Measurements from ENCODE around the gene IRF6. TPM values are rescaled to one million over a fixed set of nuclear protein-coding genes. Genes with fewer than 3 reads are reported as not detected.

Gene IRF6
- total RNA-seq (1 to 10 TPM in 3 of 5 donors, under 1 TPM in 2; 0.16 to 2.6 (median 1.0) TPM), total RNA-seq (0 to 3.1 (median 0.45) reads per million in 29 experiments)
- 0.46 TPM for total RNA-seq (2013)

DNA sequence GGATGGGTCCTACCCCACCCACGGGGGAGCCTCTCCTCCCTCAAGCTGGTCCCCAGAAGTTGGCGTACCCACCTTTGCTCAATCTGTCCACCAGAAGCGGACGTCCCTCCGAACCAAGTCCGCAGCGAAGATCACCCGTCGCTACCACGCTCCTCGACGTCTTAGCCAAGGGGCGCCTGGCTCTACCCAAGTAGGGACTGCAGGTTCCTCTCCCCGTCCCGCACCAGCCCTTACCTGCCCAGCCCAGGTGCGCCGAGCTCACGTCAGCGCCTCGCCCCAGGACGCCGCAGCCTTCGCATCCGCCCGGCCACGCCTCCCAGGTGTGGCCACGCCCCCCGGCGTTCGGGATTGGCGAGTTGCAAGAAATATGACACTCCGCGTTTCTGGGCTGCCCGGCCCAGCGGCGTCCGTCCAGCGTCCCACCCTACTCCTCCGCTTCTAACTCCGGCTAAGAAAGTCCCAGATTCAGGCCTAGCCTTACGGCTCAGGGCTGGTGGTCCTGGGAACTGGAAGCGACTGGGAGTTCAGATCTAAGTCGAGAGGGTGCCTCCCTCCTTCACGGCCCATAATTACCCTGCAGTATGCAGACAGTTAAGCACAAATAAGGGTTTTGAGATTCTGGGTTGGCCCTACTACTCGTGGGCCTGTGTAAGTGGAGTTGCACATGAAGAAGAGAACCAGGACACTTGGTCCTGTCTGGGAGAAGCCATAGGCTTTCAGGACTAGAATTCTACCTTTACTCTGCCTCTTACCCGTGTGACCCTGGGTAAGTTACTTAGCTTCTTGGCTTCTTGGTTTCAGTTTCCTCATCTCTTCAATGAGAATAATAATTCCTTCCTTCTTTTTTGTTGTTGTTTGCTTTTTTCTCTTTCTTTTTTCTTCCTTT is at the start of gene IRF6:
TSS of gene IRF6 (minus strand) at position 268 of the 886 bp plus-strand sequence. CDS start 4,729 bp downstream, outside the sequence.
- no peaks in the 10 kb centered on the region for H3K36me3 ChIP-seq (ENCODE audit: control insufficient read depth in 2 of 2, extremely low read depth in 1 of 2, insufficient read depth in 1 of 2, low read length in 1 of 2)
- peaks cover 12 to 20% of the 10 kb centered on the region in 2 donors for H3K27me3 Mint-ChIP-seq
- ChIA-PET CTCF (interaction anchor here (0.6 to 0.7 kb wide), 6 partner anchors 14 to 1757 kb away, joined by 3 to 5 read pairs (median 4); no protein-coding TSS in a partner anchor), POLR2A (interaction anchor here (0.5 to 1.0 kb wide), 4 partner anchors 19 to 1476 kb away, joined by 3 to 4 read pairs (median 4); partner anchors contain the start of gene C1orf74 (in 1 of the 2))
- peak within 1 kb of the TSS; percentile 54 to 66 for H3K4me3 ChIP-seq (ENCODE audit: control insufficient read depth in 1 of 2, extremely low read depth in 1 of 2, low read length in 1 of 2)
- peak within 1 kb of the TSS; percentile 48 to 87 for H3K27ac Mint-ChIP-seq
- peaks cover 8 to 9% (median 9%) of the 10 kb centered on the region in 3 donors for H3K4me1 Mint-ChIP-seq
- H3K4me3 Mint-ChIP-seq: peak within 1 kb of the TSS; percentile 82 to 87 (median 86)
- no peaks in the 10 kb centered on the region for H3K9me3 ChIP-seq
- peak within 1 kb of the TSS; percentile 9 for H3K27ac ChIP-seq (ENCODE audit: low read length)
- peak; percentile 27 to 81 (median 68) for DNase-seq
- no peaks in the 10 kb centered on the region for H3K9me3 Mint-ChIP-seq
- peak; percentile 87 to 93 (median 90) for ATAC-seq (replicated peaks in 1 of 4)
- no peaks in the 10 kb centered on the region for H3K36me3 Mint-ChIP-seq
- peaks cover 0 to 21% of the 10 kb centered on the region in 2 experiments for H3K27me3 ChIP-seq (replicated peaks in 1 of 2; ENCODE audit: control insufficient read depth in 2 of 2, extremely low read depth in 1 of 2, insufficient read depth in 2 of 2, low read length in 1 of 2)
- WGBS (ENCODE audit: insufficient coverage): 16% methylated on average over 31 of the region's 46 CpGs
- peaks cover 3 to 12% of the 10 kb centered on the region in 2 experiments for H3K4me1 ChIP-seq (ENCODE audit: control insufficient read depth in 1 of 2, extremely low read depth in 1 of 2, insufficient read depth in 2 of 2, low read length in 2 of 2)

DNA sequence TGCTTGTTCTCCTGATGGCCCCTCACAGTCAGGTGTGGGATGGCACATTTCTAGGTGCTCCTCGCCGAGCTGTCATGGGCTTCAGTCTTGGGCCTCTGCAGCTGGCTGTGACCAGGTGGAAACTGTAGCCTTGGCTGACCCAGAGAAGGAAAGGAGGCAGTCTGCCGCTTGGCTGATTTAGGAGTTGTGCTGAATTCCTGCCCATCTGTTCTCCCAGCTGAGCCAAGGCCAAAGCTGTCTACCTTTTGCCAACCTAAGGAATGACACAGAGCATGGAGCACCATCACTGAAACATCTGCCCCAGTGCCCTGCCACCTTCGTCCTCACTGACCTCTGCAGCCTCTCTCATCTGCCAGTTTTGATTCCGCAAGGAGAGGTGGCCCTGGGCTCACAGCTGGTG is 49.7 kb upstream of the IRF6 start:
- no peak overlapping the region for H3K4me3 Mint-ChIP-seq
- 91% methylated on average over 4 of the region's 5 CpGs for WGBS (ENCODE audit: insufficient coverage)
- H3K9me3 Mint-ChIP-seq: no peaks in the 10 kb centered on the region
- peaks cover 39% of the 10 kb centered on the region for H3K36me3 Mint-ChIP-seq
- Histone ChIP-seq H3K36me3 (ENCODE audit: control insufficient read depth in 2 of 2, extremely low read depth in 1 of 2, insufficient read depth in 1 of 2, low read length in 1 of 2) (peaks cover 4 to 39% of the 10 kb centered on the region in 2 donors), H3K4me1 (ENCODE audit: control insufficient read depth in 1 of 2, extremely low read depth in 1 of 2, insufficient read depth in 2 of 2, low read length in 2 of 2) (peaks cover 3 to 5% of the 10 kb centered on the region in 2 experiments), H3K4me3 (ENCODE audit: control insufficient read depth in 1 of 2, extremely low read depth in 1 of 2, low read length in 1 of 2) (no peak overlapping the region), H3K9me3 (no peaks in the 10 kb centered on the region), H3K27ac (ENCODE audit: low read length) (no peak overlapping the region), H3K27me3 (replicated peaks in 1 of 2; ENCODE audit: control insufficient read depth in 2 of 2, extremely low read depth in 1 of 2, insufficient read depth in 2 of 2, low read length in 1 of 2) (peaks cover 0 to 2% of the 10 kb centered on the region in 2 experiments)
- H3K27ac Mint-ChIP-seq: no peak overlapping the region
- DNase-seq (no peak), ATAC-seq (replicated peaks in 1 of 4) (no peak)
- H3K4me1 Mint-ChIP-seq: peaks cover 2 to 7% (median 5%) of the 10 kb centered on the region in 3 donors
- CTCF ChIA-PET: interaction anchor here (0.5 to 1.7 kb wide), 2 partner anchors 28 to 33 kb away, joined by 4 to 5 read pairs; no protein-coding TSS in a partner anchor
- POLR2A ChIA-PET: no interaction called here
- no peaks in the 10 kb centered on the region for H3K27me3 Mint-ChIP-seq

DNA sequence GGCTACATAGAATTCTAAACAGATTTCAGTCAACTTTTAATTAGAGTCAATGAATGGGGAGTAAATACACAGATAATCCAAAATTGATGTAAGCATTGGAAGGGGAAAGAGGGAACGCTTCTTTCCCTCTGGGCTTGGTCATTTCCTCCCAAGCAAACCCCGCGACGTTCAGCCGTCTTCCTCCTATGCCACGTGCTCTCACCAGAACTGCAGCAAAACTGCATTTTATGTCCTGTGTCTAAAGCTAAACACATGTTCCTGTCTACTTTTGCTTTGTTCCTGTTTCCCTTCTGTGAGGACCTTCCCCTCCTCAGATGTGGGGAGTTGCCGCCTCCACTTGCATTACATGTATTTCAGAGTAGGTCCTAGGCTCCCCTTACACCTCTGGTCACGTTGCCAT is 49.1 kb upstream of the IRF6 start:
- POLR2A ChIA-PET: no interaction called here
- DNase-seq (no peak), ATAC-seq (replicated peaks in 1 of 4) (no peak)
- no peaks in the 10 kb centered on the region for H3K9me3 Mint-ChIP-seq
- H3K36me3 ChIP-seq (ENCODE audit: control insufficient read depth in 2 of 2, extremely low read depth in 1 of 2, insufficient read depth in 1 of 2, low read length in 1 of 2): peaks cover 4 to 45% of the 10 kb centered on the region in 2 donors
- peaks cover 3 to 5% of the 10 kb centered on the region in 2 experiments for H3K4me1 ChIP-seq (ENCODE audit: control insufficient read depth in 1 of 2, extremely low read depth in 1 of 2, insufficient read depth in 2 of 2, low read length in 2 of 2)
- 20% methylated on average over 1 of the region's 8 CpGs for WGBS (ENCODE audit: insufficient coverage)
- peak overlapping the region in 1 of 2 donors; percentile 58 for H3K27ac Mint-ChIP-seq
- no peaks in the 10 kb centered on the region for H3K27me3 Mint-ChIP-seq
- peaks cover 44% of the 10 kb centered on the region for H3K36me3 Mint-ChIP-seq
- no peaks in the 10 kb centered on the region for H3K27me3 ChIP-seq (replicated peaks in 1 of 2; ENCODE audit: control insufficient read depth in 2 of 2, extremely low read depth in 1 of 2, insufficient read depth in 2 of 2, low read length in 1 of 2)
- no peaks in the 10 kb centered on the region for H3K9me3 ChIP-seq
- H3K27ac ChIP-seq (ENCODE audit: low read length): no peak overlapping the region
- CTCF ChIA-PET: no interaction called here
- H3K4me3 ChIP-seq (ENCODE audit: control insufficient read depth in 1 of 2, extremely low read depth in 1 of 2, low read length in 1 of 2): no peak overlapping the region
- H3K4me1 Mint-ChIP-seq: peaks cover 2 to 7% (median 5%) of the 10 kb centered on the region in 3 donors
- no peak overlapping the region for H3K4me3 Mint-ChIP-seq

DNA sequence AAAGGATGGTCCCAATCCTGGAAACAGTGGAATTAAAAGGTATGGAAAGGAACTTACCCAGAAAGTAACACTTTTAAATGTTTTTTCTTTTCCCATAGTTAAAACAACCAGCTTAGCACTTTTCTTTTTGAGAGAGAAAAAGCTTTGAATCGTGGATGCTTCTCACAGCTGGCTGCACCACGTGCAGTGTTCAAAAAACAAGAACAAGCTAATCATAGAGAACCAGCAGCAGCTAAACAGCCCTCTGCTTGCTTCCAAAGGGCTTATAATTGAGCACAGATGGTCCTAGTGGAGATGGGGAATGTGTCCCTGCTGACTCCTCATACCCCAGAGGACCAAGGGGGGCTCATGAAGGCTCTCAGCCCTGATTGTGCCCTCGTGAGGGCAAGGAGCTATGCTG is 48.3 kb upstream of the IRF6 start:
- Histone ChIP-seq H3K36me3 (ENCODE audit: control insufficient read depth in 2 of 2, extremely low read depth in 1 of 2, insufficient read depth in 1 of 2, low read length in 1 of 2) (peaks cover 4 to 52% of the 10 kb centered on the region in 2 donors), H3K4me3 (ENCODE audit: control insufficient read depth in 1 of 2, extremely low read depth in 1 of 2, low read length in 1 of 2) (no peak overlapping the region), H3K27ac (ENCODE audit: low read length) (no peak overlapping the region), H3K27me3 (replicated peaks in 1 of 2; ENCODE audit: control insufficient read depth in 2 of 2, extremely low read depth in 1 of 2, insufficient read depth in 2 of 2, low read length in 1 of 2) (no peaks in the 10 kb centered on the region), H3K9me3 (no peaks in the 10 kb centered on the region), H3K4me1 (ENCODE audit: control insufficient read depth in 1 of 2, extremely low read depth in 1 of 2, insufficient read depth in 2 of 2, low read length in 2 of 2) (peaks cover 3 to 5% of the 10 kb centered on the region in 2 experiments)
- no peaks in the 10 kb centered on the region for H3K9me3 Mint-ChIP-seq
- H3K27ac Mint-ChIP-seq: no peak overlapping the region
- no peak for DNase-seq
- WGBS (ENCODE audit: insufficient coverage): 100% methylated on average over 1 of the region's 3 CpGs
- peaks cover 2 to 7% (median 7%) of the 10 kb centered on the region in 3 donors for H3K4me1 Mint-ChIP-seq
- H3K36me3 Mint-ChIP-seq: peaks cover 45% of the 10 kb centered on the region
- no peaks in the 10 kb centered on the region for H3K27me3 Mint-ChIP-seq
- ChIA-PET CTCF (no interaction called here), POLR2A (no interaction called here)
- no peak for ATAC-seq (replicated peaks in 1 of 4)
- H3K4me3 Mint-ChIP-seq: no peak overlapping the region

DNA sequence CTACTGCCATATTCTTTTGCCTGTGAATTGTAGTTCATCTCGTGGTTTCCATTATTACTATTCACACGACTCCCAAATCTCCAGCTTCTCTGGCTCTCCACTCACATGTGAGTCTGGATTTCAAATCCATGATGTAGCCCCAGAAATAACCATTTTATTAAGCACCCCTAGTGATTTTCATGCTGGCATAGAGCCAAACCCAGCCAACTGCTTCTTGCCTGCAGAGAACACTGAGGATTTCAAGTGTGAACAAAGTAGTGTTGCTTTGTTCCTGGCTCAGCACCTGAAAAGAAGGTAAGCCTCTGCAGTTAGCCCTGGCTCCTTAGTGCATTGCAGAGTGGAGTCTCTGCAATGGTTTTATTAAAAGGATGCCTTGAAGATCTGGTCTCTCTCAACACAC is 47.7 kb upstream of the IRF6 start:
- peaks cover 2 to 7% (median 7%) of the 10 kb centered on the region in 3 donors for H3K4me1 Mint-ChIP-seq
- no peaks in the 10 kb centered on the region for H3K9me3 Mint-ChIP-seq

DNA sequence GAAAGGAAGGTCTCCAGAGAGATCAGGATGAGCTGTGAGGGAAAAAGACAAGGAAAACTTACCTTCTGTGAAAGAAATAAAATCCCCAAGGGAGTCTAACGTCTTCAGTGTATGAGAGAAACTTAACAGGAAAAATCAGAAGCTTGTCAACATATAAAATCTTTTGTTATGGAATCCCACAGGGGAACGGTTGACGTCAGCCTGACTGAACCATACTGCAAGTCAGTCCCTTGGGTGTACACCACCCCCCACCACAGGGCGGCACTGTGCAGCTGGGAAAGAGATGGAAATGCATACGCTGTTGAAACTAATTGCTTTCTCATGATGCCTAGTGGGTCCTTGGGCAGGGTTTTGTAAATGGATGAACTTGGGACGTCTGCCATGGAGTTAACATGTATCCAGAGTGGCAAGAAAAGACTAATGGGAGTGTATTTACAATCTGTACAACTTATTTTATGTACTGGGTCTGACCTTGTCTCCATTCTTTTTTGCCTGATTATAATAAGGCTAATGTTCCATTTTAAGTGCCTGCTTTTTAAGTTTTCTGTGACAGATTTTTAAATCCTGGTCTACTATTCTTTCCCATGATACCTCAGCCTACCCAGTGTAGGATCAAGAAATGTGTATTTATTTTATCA is 44.5 kb upstream of the IRF6 start:
- ATAC-seq (replicated peaks in 1 of 4) (peak in 2 of 4 experiments; percentile 27 to 40), DNase-seq (peak in 14 of 35 experiments; percentile 1 to 33 (median 10))
- Histone ChIP-seq H3K27me3 (replicated peaks in 1 of 2; ENCODE audit: control insufficient read depth in 2 of 2, extremely low read depth in 1 of 2, insufficient read depth in 2 of 2, low read length in 1 of 2) (no peaks in the 10 kb centered on the region), H3K4me3 (ENCODE audit: control insufficient read depth in 1 of 2, extremely low read depth in 1 of 2, low read length in 1 of 2) (no peak overlapping the region), H3K36me3 (ENCODE audit: control insufficient read depth in 2 of 2, extremely low read depth in 1 of 2, insufficient read depth in 1 of 2, low read length in 1 of 2) (peaks cover 4 to 80% of the 10 kb centered on the region in 2 donors), H3K27ac (ENCODE audit: low read length) (no peak overlapping the region), H3K4me1 (ENCODE audit: control insufficient read depth in 1 of 2, extremely low read depth in 1 of 2, insufficient read depth in 2 of 2, low read length in 2 of 2) (peaks cover 3 to 4% of the 10 kb centered on the region in 2 experiments), H3K9me3 (no peaks in the 10 kb centered on the region)
- Mint-ChIP-seq H3K4me3 (no peak overlapping the region), H3K9me3 (no peaks in the 10 kb centered on the region), H3K4me1 (peaks cover 7 to 11% (median 10%) of the 10 kb centered on the region in 3 donors), H3K27ac (peak overlapping the region in 1 of 2 donors; percentile 16), H3K27me3 (no peaks in the 10 kb centered on the region), H3K36me3 (peaks cover 58% of the 10 kb centered on the region)
- POLR2A ChIA-PET: no interaction called here
- CTCF ChIA-PET: interaction anchor here (1.1 kb wide), 2 partner anchors 10 to 27 kb away, joined by 3 to 4 read pairs; no protein-coding TSS in a partner anchor
- no CpG with 5 or more reads among the region's 6 CpGs for WGBS (ENCODE audit: insufficient coverage)

More for the DNA sequence above, 47.7 kb upstream of the IRF6 start:
- no peak overlapping the region for H3K27ac ChIP-seq (ENCODE audit: low read length)
- no peak overlapping the region for H3K4me3 Mint-ChIP-seq
- CTCF ChIA-PET: no interaction called here
- H3K9me3 ChIP-seq: no peaks in the 10 kb centered on the region
- peaks cover 45% of the 10 kb centered on the region for H3K36me3 Mint-ChIP-seq
- ATAC-seq (replicated peaks in 1 of 4) (no peak), DNase-seq (no peak)
- no peaks in the 10 kb centered on the region for H3K27me3 ChIP-seq (replicated peaks in 1 of 2; ENCODE audit: control insufficient read depth in 2 of 2, extremely low read depth in 1 of 2, insufficient read depth in 2 of 2, low read length in 1 of 2)
- WGBS (ENCODE audit: insufficient coverage): 79% methylated on average over 2 of the region's 2 CpGs
- H3K27ac Mint-ChIP-seq: no peak overlapping the region
- peaks cover 3 to 5% of the 10 kb centered on the region in 2 experiments for H3K4me1 ChIP-seq (ENCODE audit: control insufficient read depth in 1 of 2, extremely low read depth in 1 of 2, insufficient read depth in 2 of 2, low read length in 2 of 2)
- H3K27me3 Mint-ChIP-seq: no peaks in the 10 kb centered on the region
- peaks cover 4 to 57% of the 10 kb centered on the region in 2 donors for H3K36me3 ChIP-seq (ENCODE audit: control insufficient read depth in 2 of 2, extremely low read depth in 1 of 2, insufficient read depth in 1 of 2, low read length in 1 of 2)
- H3K4me3 ChIP-seq (ENCODE audit: control insufficient read depth in 1 of 2, extremely low read depth in 1 of 2, low read length in 1 of 2): no peak overlapping the region
- POLR2A ChIA-PET: no interaction called here
